Stimulated activated CD4-positive, alpha-beta T cell treated with anti-CD3 and anti-CD28 coated beads, Interleukin-4, amount 100 ng/mL, for 1 hour (primary cell): Measurements from ENCODE around the gene CCDC57.

Experiments used
- DNase-seq: peaks from one replicate; pipeline ENCODE4 v3.0.0-alpha.2; 2020

CCDC57 gene

GRCh38 chr17:82235056-82235774 is 22.6 kb upstream of the CCDC57 start:
- DNase-seq = no peak

- DNase-seq = no peak
Observed at GRCh38 chr17:82234211-82235055, 21.8 kb upstream of the CCDC57 start.

GRCh38 chr17:82232876-82233785 is 20.5 kb upstream of the CCDC57 start:
- no peak for DNase-seq

- DNase-seq = no peak
Observed at GRCh38 chr17:82232322-82232820, 19.7 kb upstream of the CCDC57 start.

- DNase-seq = no peak
Observed at GRCh38 chr17:82231562-82232321, 19.1 kb upstream of the CCDC57 start.

GRCh38 chr17:82231312-82231561 is 18.6 kb upstream of the CCDC57 start:
- DNase-seq = no peak

GRCh38 chr17:82230609-82231311 is 18.1 kb upstream of the CCDC57 start:
- DNase-seq = peak; percentile 50

GRCh38 chr17:82229698-82230608 is 17.3 kb upstream of the CCDC57 start:
- no peak for DNase-seq

GRCh38 chr17:82228842-82229697 is 16.4 kb upstream of the CCDC57 start, which contains the start of gene SLC16A3:
TSS of gene SLC16A3 (plus strand) at chr17:82229042. CDS start at chr17:82236009, 6,967 bp downstream.
- DNase-seq = peak; percentile 62

- DNase-seq = peak; percentile 49
Observed at GRCh38 chr17:82228278-82228841, 15.7 kb upstream of the CCDC57 start.

- no peak for DNase-seq
Observed at GRCh38 chr17:82227629-82228277, 15.1 kb upstream of the CCDC57 start.

- DNase-seq = no peak
Observed at GRCh38 chr17:82226809-82227628, 14.4 kb upstream of the CCDC57 start.

GRCh38 chr17:82226146-82226808 is 13.6 kb upstream of the CCDC57 start:
- DNase-seq = no peak

GRCh38 chr17:82225368-82226029 is 12.9 kb upstream of the CCDC57 start:
- DNase-seq = no peak

- DNase-seq = no peak
Observed at GRCh38 chr17:82224666-82225065, 12.0 kb upstream of the CCDC57 start.

GRCh38 chr17:82223517-82223916 is 10.9 kb upstream of the CCDC57 start:
- no peak for DNase-seq

GRCh38 chr17:82222816-82223215 is 10.2 kb upstream of the CCDC57 start:
- no peak for DNase-seq
